Measurements from ENCODE around the gene KANSL3.

- TF ChIP-seq CTCF (IDR thresholded peaks at IDR 0.05) (no peak), POLR2A (IDR thresholded peaks at IDR 0.05) (no peak)
Observed at GRCh38 chr2:96579422-96579821, 58.7 kb downstream of the KANSL3 start.

Data from adrenal gland (tissue), 5 donors.